NCI-H1048 (cell line): ENCODE results near the gene ARL8A.
"Not testable (repeated sequence)": the region's sequence is repeated elsewhere in the genome, so short reads cannot be mapped to it uniquely, and the experiment has no call there.

ENCODE experiments used
- DNase-seq: peaks from one replicate; lab custom pipeline; 2025; lab: John Stamatoyannopoulos, UW

Gene ARL8A

GRCh38 chr1:202158810-202159533 lies 14.4 kb upstream of the ARL8A start:
- peak; percentile 65 for DNase-seq

GRCh38 chr1:202157945-202158344 lies 13.4 kb upstream of the ARL8A start:
- DNase-seq = no peak

GRCh38 chr1:202156590-202156989 lies 12.1 kb upstream of the ARL8A start:
- DNase-seq = no peak

GRCh38 chr1:202155478-202156021 lies 11.0 kb upstream of the ARL8A start:
- DNase-seq = no peak

GRCh38 chr1:202154766-202155477 lies 10.4 kb upstream of the ARL8A start:
- no peak for DNase-seq

- DNase-seq = no peak
Measured at GRCh38 chr1:202154148-202154765, 9.7 kb upstream of the ARL8A start.

- DNase-seq = no peak
Measured at GRCh38 chr1:202153284-202153683, 8.7 kb upstream of the ARL8A start.

GRCh38 chr1:202152399-202152798 lies 7.9 kb upstream of the ARL8A start:
- DNase-seq = no peak

- no peak for DNase-seq
Measured at GRCh38 chr1:202151045-202151444, 6.5 kb upstream of the ARL8A start.

GRCh38 chr1:202150602-202151001 lies 6.1 kb upstream of the ARL8A start:
- DNase-seq = no peak

GRCh38 chr1:202150187-202150586 lies 5.7 kb upstream of the ARL8A start:
- DNase-seq = no peak

GRCh38 chr1:202149566-202149965 lies 5.0 kb upstream of the ARL8A start:
- DNase-seq = no peak

- DNase-seq = no peak
Measured at GRCh38 chr1:202148391-202148790, 3.9 kb upstream of the ARL8A start.

GRCh38 chr1:202146993-202147392 lies 2.5 kb upstream of the ARL8A start:
- DNase-seq = no peak

GRCh38 chr1:202146279-202146678 lies 1.7 kb upstream of the ARL8A start:
- DNase-seq = no peak

- DNase-seq = not testable (repeated sequence)
Measured at GRCh38 chr1:202145744-202146140, 1.2 kb upstream of the ARL8A start.

GRCh38 chr1:202145068-202145743 lies 669 bp upstream of the ARL8A start:
- DNase-seq = no peak

- no peak for DNase-seq
Measured at GRCh38 chr1:202143768-202144401, 652 bp downstream of the ARL8A start.

GRCh38 chr1:202143011-202143767 lies 1.3 kb downstream of the ARL8A start:
- DNase-seq = no peak

GRCh38 chr1:202141468-202141867 lies 3.1 kb downstream of the ARL8A start:
- not testable (repeated sequence) for DNase-seq

- DNase-seq = no peak
Measured at GRCh38 chr1:202140833-202141232, 3.7 kb downstream of the ARL8A start.
